ENCODE measurements around the gene FAM53B.
"Not testable (repeated sequence)": the region's sequence is repeated elsewhere in the genome, so short reads cannot be mapped to it uniquely, and the experiment has no call there.

Gene FAM53B

DNA sequence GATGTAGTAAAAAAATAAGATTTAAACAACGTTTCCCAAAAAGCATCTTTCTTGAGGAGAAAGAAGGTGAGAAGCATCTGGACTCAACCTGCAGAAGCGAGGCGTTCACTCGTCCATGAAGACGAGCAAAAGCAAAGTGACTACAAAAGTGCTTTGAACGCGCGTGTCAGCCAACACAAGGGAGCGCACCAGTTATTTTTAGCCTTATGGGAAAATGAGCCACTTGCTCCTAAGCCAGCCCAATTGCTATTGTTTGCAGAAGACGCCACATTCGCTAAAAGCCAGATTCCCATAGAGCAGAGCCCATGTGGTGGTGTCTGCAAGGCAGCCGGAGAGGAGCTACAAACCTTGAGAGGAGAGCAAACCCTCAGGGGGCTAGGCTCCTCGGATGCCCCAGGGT, 122.5 kb downstream of the FAM53B start:
- in situ Hi-C loops (cut with MboI; ENCODE audit: low sequenced_read_pairs): no loop called here
- Histone ChIP-seq H3K4me3 (no peak overlapping the region), H3K9me3 (no peaks in the 10 kb centered on the region), H3K4me1 (no peaks in the 10 kb centered on the region), H3K27me3 (ENCODE audit: low read depth) (no peaks in the 10 kb centered on the region), H3K36me3 (replicated peaks) (no peaks in the 10 kb centered on the region; the same call in 1 of the 2 replicates)
- DNase-seq (ENCODE audit: low spot score in 2 of 2): no peak

DNA sequence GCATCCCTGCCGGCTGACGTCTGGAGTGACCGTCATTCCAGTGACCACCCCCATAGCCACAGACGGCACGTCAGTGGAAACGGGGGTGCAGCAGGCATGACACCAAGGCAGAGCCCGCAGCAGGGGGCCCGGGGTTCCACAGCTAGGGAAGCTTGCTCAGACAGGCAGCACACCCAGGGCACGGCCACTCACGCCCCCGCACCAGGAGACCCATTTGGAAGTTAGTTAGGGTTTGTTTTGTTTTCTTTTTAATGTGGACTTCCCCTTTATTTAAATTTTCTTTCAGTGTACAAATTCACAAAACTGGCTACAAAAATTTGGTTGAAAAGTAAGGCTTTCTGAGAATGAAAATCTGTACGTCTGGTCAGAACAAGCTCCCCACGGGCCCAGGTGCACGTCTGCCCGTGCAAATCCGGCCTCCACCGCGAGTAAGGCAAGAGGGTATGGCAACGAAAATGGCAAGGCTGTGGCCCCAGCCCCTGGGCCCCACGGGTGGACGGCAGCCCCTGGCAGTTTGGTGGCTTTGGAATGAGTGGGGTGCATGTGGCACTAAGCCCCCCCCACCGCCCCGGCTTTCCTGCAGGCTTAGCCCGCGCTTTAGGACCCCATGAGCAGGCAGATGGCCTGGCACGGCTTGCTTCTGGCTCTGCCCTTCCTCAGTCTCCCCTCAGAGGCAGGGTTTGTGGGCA, 124.2 kb downstream of the FAM53B start:
- H3K36me3 ChIP-seq (replicated peaks): no peaks in the 10 kb centered on the region; the same call in 1 of the 2 replicates
- H3K4me1 ChIP-seq: no peaks in the 10 kb centered on the region
- no peak overlapping the region for H3K4me3 ChIP-seq
- no peak for DNase-seq (ENCODE audit: low spot score in 2 of 2)
- in situ Hi-C loops (cut with MboI; ENCODE audit: low sequenced_read_pairs): no loop called here
- H3K27me3 ChIP-seq (ENCODE audit: low read depth): no peaks in the 10 kb centered on the region
- no peaks in the 10 kb centered on the region for H3K9me3 ChIP-seq

DNA sequence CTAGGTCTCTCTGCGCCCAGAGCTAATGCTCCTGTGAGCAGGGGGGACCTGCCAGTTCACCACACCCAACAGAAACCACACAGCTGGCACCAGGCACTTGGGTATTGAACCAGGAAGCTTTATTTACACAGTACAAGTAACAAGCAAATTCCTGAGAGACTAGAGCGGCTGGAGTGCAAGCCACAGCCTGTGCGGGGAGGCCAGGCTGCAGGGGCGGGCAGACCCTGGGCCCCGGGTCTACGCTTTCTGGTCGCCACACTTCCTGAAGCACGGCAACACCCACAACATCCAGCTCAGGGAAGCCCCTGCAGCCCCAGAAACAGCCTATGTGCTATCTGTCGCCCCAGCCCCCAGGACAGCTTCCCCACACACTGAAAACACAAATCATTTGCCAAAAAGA, 125.0 kb downstream of the FAM53B start:
- no peak for DNase-seq (ENCODE audit: low spot score in 2 of 2)
- in situ Hi-C loops (cut with MboI; ENCODE audit: low sequenced_read_pairs): no loop called here
- no peaks in the 10 kb centered on the region; the same call in 1 of the 2 replicates for H3K36me3 ChIP-seq (replicated peaks)
- no peak overlapping the region for H3K4me3 ChIP-seq
- H3K27me3 ChIP-seq (ENCODE audit: low read depth): no peaks in the 10 kb centered on the region
- H3K9me3 ChIP-seq: no peaks in the 10 kb centered on the region
- no peaks in the 10 kb centered on the region for H3K4me1 ChIP-seq

DNA sequence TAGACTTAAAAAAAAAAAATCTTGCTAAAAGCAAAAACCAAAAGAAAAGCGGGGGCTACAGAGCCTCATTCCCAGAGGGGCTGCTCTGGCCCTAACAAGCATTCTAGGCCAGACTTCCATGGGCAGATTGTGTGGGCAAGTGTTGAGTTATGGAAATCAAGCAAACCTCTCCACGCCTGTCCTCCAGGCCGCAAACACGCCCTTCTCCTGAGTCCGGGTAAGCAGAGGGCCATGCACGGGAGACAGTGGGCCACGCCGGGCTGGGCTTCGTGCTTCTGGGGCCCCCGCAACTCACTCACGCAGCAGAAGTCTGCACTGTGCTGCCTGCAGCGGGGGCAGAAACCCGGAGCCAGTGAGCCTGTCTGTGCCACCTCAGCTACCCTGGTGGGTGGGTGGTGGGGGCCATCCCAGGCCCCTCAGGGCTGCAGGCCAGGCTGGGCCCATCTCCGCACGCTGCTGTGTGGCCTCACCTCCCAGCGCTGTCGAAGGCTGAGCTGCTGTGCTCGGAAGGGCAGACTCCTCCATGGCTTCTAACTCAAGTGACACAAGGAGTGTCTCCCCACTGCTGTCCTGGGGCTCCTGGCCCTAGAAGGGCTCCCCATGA, 125.6 kb downstream of the FAM53B start:
- Histone ChIP-seq H3K9me3 (no peaks in the 10 kb centered on the region), H3K36me3 (replicated peaks) (no peaks in the 10 kb centered on the region; the same call in 1 of the 2 replicates), H3K4me3 (no peak overlapping the region), H3K27me3 (ENCODE audit: low read depth) (no peaks in the 10 kb centered on the region), H3K4me1 (no peaks in the 10 kb centered on the region)
- DNase-seq (ENCODE audit: low spot score in 2 of 2): no peak
- in situ Hi-C loops (cut with MboI; ENCODE audit: low sequenced_read_pairs): no loop called here

DNA sequence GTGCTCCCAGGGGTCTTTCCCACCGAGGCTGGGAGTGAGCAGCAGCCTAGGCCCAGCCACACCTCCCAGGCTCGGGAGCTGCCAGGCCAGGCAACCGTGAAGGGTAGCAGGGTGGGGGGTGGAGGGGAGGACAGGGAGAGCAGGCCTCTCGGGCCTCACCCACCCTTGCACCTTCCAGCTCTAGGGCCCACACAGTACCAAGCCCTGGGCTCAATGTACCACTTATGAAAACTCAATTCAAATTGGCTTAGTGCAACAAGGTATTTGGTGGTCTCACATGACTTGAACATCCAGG, 127.4 kb downstream of the FAM53B start:
- Histone ChIP-seq H3K27me3 (ENCODE audit: low read depth) (no peaks in the 10 kb centered on the region), H3K4me1 (no peaks in the 10 kb centered on the region), H3K9me3 (no peaks in the 10 kb centered on the region), H3K4me3 (no peak overlapping the region), H3K36me3 (replicated peaks) (no peaks in the 10 kb centered on the region)
- no peak for DNase-seq (ENCODE audit: low spot score in 2 of 2)
- in situ Hi-C loops (cut with MboI; ENCODE audit: low sequenced_read_pairs): no loop called here

DNA sequence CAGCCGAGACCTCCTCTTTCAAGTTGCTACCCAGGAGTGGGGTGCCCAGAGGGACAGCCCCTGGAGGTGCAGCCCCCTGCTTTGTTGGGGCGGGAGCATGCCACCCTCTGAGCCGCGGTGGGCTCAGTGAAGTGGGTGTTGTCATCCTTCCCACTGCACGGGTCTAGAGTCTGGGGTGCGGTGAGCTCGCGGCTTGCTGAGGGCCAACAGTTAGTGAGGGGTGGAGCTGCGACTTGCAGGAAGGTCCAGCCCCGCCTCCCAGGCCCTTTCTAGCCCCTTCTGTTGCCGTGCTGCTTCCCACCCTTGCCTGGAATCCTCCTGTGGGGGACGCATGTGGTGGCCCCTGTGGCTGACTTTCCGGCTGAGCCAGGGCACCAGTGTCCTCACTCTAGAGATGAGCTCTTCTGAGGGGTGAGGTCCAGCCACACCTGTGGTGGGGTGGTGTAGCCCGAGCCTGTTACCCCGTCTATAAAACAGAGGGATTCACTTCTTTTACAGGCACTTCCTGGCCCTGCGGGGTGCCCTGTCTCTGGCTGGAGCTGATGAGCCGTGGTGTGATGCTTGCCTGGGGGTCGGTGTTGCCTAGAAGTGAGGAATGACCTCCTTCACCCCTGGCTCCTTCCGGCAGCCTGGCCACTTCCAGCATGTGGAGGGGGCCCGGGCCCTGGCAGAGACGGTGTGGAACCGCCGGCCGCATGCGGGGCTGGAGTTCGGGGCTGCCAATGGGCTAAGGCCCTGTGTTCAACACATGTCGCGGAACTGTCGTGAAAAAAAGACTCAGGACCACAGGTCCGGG, 127.9 kb downstream of the FAM53B start:
- Histone ChIP-seq H3K4me1 (no peaks in the 10 kb centered on the region), H3K27me3 (ENCODE audit: low read depth) (no peaks in the 10 kb centered on the region), H3K9me3 (no peaks in the 10 kb centered on the region), H3K36me3 (replicated peaks) (no peaks in the 10 kb centered on the region), H3K4me3 (no peak overlapping the region)
- in situ Hi-C loops (cut with MboI; ENCODE audit: low sequenced_read_pairs): no loop called here
- no peak for DNase-seq (ENCODE audit: low spot score in 2 of 2)

DNA sequence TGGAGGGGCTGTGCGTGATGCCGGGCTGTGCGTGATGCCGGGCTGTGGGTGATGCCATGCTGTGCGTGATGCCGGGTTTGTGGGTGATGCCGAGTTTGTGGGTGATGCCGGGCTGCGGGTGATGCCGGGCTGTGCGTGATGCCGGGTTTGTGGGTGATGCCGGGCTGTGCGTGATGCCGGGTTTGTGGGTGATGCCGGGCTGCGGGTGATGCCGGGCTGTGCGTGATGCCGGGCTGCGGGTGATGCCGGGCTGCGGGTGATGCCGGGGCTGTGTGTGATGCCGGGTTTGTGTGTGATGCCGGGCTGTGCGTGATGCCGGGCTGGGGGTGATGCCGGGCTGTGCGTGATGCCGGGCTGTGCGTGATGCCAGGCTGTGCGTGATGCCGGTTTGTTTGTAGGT, 128.9 kb downstream of the FAM53B start:
- H3K27me3 ChIP-seq (ENCODE audit: low read depth): no peaks in the 10 kb centered on the region
- DNase-seq (ENCODE audit: low spot score in 2 of 2): no peak
- H3K36me3 ChIP-seq (replicated peaks): no peaks in the 10 kb centered on the region
- no peaks in the 10 kb centered on the region for H3K4me1 ChIP-seq
- H3K9me3 ChIP-seq: no peaks in the 10 kb centered on the region
- H3K4me3 ChIP-seq: no peak overlapping the region
- in situ Hi-C loops (cut with MboI; ENCODE audit: low sequenced_read_pairs): no loop called here

DNA sequence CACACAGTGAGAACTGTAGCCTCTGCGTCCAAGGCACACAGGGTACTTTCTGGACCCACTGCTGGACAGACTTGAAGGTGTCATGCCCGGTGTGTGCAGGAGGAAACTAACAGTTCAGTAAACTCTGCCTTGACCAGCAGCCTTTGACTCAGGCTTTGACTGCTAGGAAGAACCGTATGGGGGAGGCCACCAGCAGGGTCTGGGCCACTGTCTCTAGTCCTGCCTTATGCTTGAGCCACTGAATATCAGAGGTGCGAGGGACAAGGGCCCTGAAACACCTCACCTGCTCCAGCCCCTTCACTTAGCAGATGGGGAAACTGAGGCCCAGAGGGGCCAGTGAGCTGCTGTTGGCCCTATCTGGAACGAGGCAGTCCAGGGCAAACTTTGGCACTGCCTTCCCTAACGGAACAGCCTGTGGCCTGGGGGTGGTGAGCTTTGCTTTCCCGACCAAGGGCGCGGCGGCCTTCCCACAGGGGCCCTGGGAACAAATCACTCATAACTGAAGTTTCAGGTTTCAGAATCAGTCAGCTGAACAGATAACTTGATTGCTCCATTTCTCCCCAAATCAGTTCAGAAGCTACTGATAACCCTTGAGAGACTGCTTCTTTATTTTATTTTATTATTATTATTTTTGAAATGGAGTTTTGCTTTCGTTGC, 130.0 kb downstream of the FAM53B start:
- in situ Hi-C loops (cut with MboI; ENCODE audit: low sequenced_read_pairs): no loop called here
- Histone ChIP-seq H3K36me3 (replicated peaks) (no peaks in the 10 kb centered on the region), H3K9me3 (no peaks in the 10 kb centered on the region), H3K4me3 (no peak overlapping the region), H3K4me1 (no peaks in the 10 kb centered on the region), H3K27me3 (ENCODE audit: low read depth) (no peaks in the 10 kb centered on the region)
- DNase-seq (ENCODE audit: low spot score in 2 of 2): no peak

- in situ Hi-C loops (cut with MboI; ENCODE audit: low sequenced_read_pairs): no loop called here
- H3K4me1 ChIP-seq: no peaks in the 10 kb centered on the region
- no peak overlapping the region for H3K4me3 ChIP-seq
- H3K36me3 ChIP-seq (replicated peaks): no peaks in the 10 kb centered on the region
- H3K9me3 ChIP-seq: no peaks in the 10 kb centered on the region
- peak in 1 of 2 experiments; percentile 40 for DNase-seq (ENCODE audit: low spot score in 2 of 2)
- no peaks in the 10 kb centered on the region for H3K27me3 ChIP-seq (ENCODE audit: low read depth)
These were observed 131.3 kb downstream of the FAM53B start for GRCh38 chr10:124612611-124613498.

DNA sequence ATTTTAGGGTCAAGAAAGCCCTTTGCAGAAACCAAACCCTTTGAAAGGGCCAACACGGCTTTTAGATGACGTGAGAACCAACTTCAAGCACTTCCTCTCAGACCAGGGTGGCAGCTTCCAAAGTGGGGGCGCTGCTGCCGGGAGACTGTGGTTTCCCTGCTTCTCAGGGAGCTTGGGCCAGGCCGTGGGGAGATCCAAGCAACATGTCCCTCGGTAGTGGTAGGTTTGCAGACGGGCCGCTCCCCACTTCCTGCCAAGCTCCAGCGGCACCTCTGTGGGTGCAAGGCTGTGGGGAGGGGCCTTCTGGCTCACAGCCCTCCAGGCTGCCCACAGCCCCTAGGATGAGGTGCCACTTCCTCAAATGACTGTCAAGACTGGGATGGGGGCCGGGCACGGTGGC, 132.4 kb downstream of the FAM53B start:
- no peak overlapping the region for H3K4me3 ChIP-seq
- DNase-seq (ENCODE audit: low spot score in 2 of 2): no peak
- H3K36me3 ChIP-seq (replicated peaks): no peaks in the 10 kb centered on the region

DNA sequence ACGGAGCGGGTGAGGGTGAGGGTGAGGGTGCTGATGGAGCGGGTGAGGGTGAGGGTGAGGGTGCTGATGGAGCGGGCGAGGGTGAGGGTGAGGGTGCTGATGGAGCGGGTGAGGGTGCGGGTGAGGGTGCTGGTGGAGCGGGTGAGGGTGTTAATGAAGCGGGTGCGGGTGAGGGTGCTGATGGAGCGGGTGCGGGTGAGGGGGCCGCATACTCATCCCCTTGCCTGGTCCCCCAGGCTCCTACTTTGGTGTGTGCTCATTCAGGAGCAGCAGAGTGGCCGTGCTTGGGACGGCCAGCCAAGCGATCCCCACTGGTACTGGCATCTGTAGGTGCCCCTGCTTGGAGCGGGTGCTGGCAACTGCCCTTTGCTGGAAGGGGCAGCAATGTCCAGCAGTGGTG, 133.3 kb downstream of the FAM53B start:
- H3K4me1 ChIP-seq; H3K27me3 ChIP-seq (ENCODE audit: low read depth); H3K36me3 ChIP-seq (replicated peaks); H3K9me3 ChIP-seq; H3K4me3 ChIP-seq; in situ Hi-C loops (cut with MboI; ENCODE audit: low sequenced_read_pairs); DNase-seq (ENCODE audit: low spot score in 2 of 2): not testable (repeated sequence)

More for the DNA sequence above, 132.4 kb downstream of the FAM53B start:
- Histone ChIP-seq H3K9me3 (no peaks in the 10 kb centered on the region), H3K4me1 (no peaks in the 10 kb centered on the region), H3K27me3 (ENCODE audit: low read depth) (no peaks in the 10 kb centered on the region)
- in situ Hi-C loops (cut with MboI; ENCODE audit: low sequenced_read_pairs): no loop called here

GRCh38 chr10:124610186-124610585, 134.0 kb downstream of the FAM53B start:
- H3K36me3 ChIP-seq (replicated peaks); in situ Hi-C loops (cut with MboI; ENCODE audit: low sequenced_read_pairs); DNase-seq (ENCODE audit: low spot score in 2 of 2); H3K9me3 ChIP-seq; H3K4me1 ChIP-seq; H3K27me3 ChIP-seq (ENCODE audit: low read depth); H3K4me3 ChIP-seq: not testable (repeated sequence)

- Histone ChIP-seq H3K9me3 (no peaks in the 10 kb centered on the region), H3K4me3 (no peak overlapping the region), H3K27me3 (ENCODE audit: low read depth) (no peaks in the 10 kb centered on the region), H3K36me3 (replicated peaks) (no peaks in the 10 kb centered on the region), H3K4me1 (no peaks in the 10 kb centered on the region)
- DNase-seq (ENCODE audit: low spot score in 2 of 2): no peak
- in situ Hi-C loops (cut with MboI; ENCODE audit: low sequenced_read_pairs): no loop called here
These were observed 134.5 kb downstream of the FAM53B start for GRCh38 chr10:124609698-124610097.

Measured in HAP-1 (cell line).